HepG2 (cell line): ENCODE measurements around the gene COMMD4. TPM values are rescaled to one million over a fixed set of nuclear protein-coding genes. Genes with fewer than 3 reads are reported as not detected.

Source experiments
- CBX1 ChIP-seq: IDR thresholded peaks from one replicate; pipeline ENCODE4 v1.6.1; 2016; ENCODE audit warnings: antibody characterized with exemption, low read depth
- DPF2 ChIP-seq: sonication (generic); formaldehyde crosslinking; IDR thresholded peaks from 2 replicates; pipeline ENCODE4 v1.4.0; 2020; ENCODE audit warnings: mild to moderate bottlenecking, low read depth, missing genetic modification reagents, borderline replicate concordance
- IKZF1 ChIP-seq: fragments of 450-650 bp; IDR thresholded peaks from 2 replicates; pipeline ENCODE4 v1.7.1; 2016
- POLR2AphosphoS2 ChIP-seq: IDR thresholded peaks from 2 replicates; pipeline ENCODE4 v1.6.1; 2011; ENCODE audit warnings: low read depth, low read length, improper control_type of control experiment
- SALL2 ChIP-seq: sonication (generic); formaldehyde crosslinking; IDR thresholded peaks from 2 replicates; pipeline ENCODE4 v1.8.1; 2023; ENCODE audit warnings: mild to moderate bottlenecking, missing genetic modification reagents, inconsistent platforms
- ZNF138 ChIP-seq: sonication (generic); formaldehyde crosslinking; IDR thresholded peaks from 2 replicates; pipeline ENCODE4 v1.5.0; 2020; ENCODE audit warnings: mild to moderate bottlenecking, low read depth, missing genetic modification reagents
- ZNF33A ChIP-seq: sonication (generic); formaldehyde crosslinking; IDR thresholded peaks from 2 replicates; pipeline ENCODE4 v1.5.1; 2020; ENCODE audit warnings: missing genetic modification reagents, mild to moderate bottlenecking, moderate library complexity, borderline replicate concordance
- ZNF556 ChIP-seq: sonication (generic); formaldehyde crosslinking; IDR thresholded peaks from 2 replicates; pipeline ENCODE4 v1.4.0; 2020; ENCODE audit warnings: mild to moderate bottlenecking, missing genetic modification reagents, borderline replicate concordance
- ZNF570 ChIP-seq: sonication (generic); formaldehyde crosslinking; IDR thresholded peaks from 2 replicates; pipeline ENCODE4 v1.4.0; 2020; ENCODE audit warnings: mild to moderate bottlenecking, missing genetic modification reagents, borderline replicate concordance
- ZNF780A ChIP-seq: sonication (generic); formaldehyde crosslinking; IDR thresholded peaks from 2 replicates; pipeline ENCODE4 v1.8.0; 2022; ENCODE audit warnings: mild to moderate bottlenecking, missing genetic modification reagents, moderate library complexity
- polyA plus RNA-seq, 8 experiments: library from polyadenylated mRNA; depleted of rRNA in 3 of 8; stranded (reverse) in 7 of 8; unstranded in 1 of 8; fragments of >200 nt; fragmentation: Illumina TruSeq in 4 of 8; extraction: Trizol in 4 of 8; gene quantifications; 2 replicates each; pipeline versions ENCODE4 v1.2.1 to v1.2.3, GENCODE V29; 2011 to 2016; ENCODE audit warnings: low read depth in 4 of 8, missing spikeins in 1 of 8, mixed read lengths in 1 of 8; ENCODE audit not compliant: insufficient read depth in 1 of 8
- total RNA-seq, 5 experiments: library from RNA; depleted of rRNA; stranded (reverse); fragments of >200 nt; fragmentation: Illumina TruSeq; extraction: Trizol; gene quantifications; 2 replicates each; pipeline ENCODE4 v1.2.3, GENCODE V29; 2016; ENCODE audit warnings: low read depth in 1 of 5
- TF ChIP-seq, protein P1 (sequence below): sonication (generic); formaldehyde crosslinking; IDR thresholded peaks from 2 replicates; pipeline ENCODE4 v1.4.0; 2020; ENCODE audit warnings: missing genetic modification reagents
- TF ChIP-seq, protein P2 (sequence below): sonication (generic); formaldehyde crosslinking; IDR thresholded peaks from 2 replicates; pipeline ENCODE4 v1.4.0; 2020; ENCODE audit warnings: missing genetic modification reagents
- TF ChIP-seq, protein P3 (sequence below): sonication (generic); formaldehyde crosslinking; IDR thresholded peaks from 2 replicates; pipeline ENCODE4 v1.5.0; 2020; ENCODE audit warnings: missing genetic modification reagents
- TF ChIP-seq, protein P4 (sequence below): sonication (generic); formaldehyde crosslinking; IDR thresholded peaks from one replicate; pipeline ENCODE4 v1.5.1; 2020; ENCODE audit warnings: mild to moderate bottlenecking, missing genetic modification reagents; ENCODE audit errors: not compliant biosample characterization

The COMMD4 gene
- total and polyA plus RNA-seq, 2 of the 13 experiments (the other 11 are each of a cell fraction or from before 2014, with no cell fraction given), result 45.8 to 89.9 TPM

DNA sequence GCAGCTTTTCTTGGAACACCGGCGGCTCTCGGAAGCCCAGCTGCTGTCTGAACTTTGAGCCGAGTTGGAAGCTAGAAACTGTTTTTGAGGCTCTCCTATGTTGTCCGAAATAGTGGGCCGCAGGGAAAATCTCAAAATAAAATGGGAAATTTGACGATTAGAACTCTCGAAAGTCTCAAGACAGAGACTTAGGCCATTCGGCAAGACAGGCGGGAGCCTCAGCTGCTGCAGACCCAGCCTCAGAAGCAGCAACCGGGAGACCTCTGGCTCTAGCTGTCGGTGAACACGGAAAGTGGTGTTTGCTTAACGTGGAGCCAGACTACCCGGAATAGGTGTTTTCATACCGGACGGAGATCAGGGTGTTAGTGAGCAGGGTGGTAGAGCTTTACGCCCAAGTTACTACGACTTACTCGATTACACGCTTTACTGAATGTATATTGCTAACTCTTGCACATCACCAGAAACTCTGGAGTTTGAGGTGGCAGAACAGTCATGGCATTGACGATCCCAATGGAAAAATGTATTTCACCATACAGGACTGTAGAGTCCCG lies 32.9 kb downstream of the COMMD4 start (continued):
- TF ChIP-seq, protein P1, sequence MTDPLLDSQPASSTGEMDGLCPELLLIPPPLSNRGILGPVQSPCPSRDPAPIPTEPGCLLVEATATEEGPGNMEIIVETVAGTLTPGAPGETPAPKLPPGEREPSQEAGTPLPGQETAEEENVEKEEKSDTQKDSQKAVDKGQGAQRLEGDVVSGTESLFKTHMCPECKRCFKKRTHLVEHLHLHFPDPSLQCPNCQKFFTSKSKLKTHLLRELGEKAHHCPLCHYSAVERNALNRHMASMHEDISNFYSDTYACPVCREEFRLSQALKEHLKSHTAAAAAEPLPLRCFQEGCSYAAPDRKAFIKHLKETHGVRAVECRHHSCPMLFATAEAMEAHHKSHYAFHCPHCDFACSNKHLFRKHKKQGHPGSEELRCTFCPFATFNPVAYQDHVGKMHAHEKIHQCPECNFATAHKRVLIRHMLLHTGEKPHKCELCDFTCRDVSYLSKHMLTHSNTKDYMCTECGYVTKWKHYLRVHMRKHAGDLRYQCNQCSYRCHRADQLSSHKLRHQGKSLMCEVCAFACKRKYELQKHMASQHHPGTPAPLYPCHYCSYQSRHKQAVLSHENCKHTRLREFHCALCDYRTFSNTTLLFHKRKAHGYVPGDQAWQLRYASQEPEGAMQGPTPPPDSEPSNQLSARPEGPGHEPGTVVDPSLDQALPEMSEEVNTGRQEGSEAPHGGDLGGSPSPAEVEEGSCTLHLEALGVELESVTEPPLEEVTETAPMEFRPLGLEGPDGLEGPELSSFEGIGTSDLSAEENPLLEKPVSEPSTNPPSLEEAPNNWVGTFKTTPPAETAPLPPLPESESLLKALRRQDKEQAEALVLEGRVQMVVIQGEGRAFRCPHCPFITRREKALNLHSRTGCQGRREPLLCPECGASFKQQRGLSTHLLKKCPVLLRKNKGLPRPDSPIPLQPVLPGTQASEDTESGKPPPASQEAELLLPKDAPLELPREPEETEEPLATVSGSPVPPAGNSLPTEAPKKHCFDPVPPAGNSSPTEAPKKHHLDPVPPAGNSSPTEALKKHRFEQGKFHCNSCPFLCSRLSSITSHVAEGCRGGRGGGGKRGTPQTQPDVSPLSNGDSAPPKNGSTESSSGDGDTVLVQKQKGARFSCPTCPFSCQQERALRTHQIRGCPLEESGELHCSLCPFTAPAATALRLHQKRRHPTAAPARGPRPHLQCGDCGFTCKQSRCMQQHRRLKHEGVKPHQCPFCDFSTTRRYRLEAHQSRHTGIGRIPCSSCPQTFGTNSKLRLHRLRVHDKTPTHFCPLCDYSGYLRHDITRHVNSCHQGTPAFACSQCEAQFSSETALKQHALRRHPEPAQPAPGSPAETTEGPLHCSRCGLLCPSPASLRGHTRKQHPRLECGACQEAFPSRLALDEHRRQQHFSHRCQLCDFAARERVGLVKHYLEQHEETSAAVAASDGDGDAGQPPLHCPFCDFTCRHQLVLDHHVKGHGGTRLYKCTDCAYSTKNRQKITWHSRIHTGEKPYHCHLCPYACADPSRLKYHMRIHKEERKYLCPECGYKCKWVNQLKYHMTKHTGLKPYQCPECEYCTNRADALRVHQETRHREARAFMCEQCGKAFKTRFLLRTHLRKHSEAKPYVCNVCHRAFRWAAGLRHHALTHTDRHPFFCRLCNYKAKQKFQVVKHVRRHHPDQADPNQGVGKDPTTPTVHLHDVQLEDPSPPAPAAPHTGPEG (CRISPR knock-in tag), result no peak
- 0 out of 2 replicates have a peak, but pooled peaks have one; percentile 20 for TF ChIP-seq ZNF780A
- no peak for TF ChIP-seq IKZF1
- TF ChIP-seq, protein P2, sequence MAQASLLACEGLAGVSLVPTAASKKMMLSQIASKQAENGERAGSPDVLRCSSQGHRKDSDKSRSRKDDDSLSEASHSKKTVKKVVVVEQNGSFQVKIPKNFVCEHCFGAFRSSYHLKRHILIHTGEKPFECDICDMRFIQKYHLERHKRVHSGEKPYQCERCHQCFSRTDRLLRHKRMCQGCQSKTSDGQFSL (CRISPR knock-in tag), result no peak
- TF ChIP-seq CBX1, result no peak
- TF ChIP-seq ZNF33A (CRISPR knock-in tag), result no peak
- no peak for TF ChIP-seq ZNF138 (CRISPR knock-in tag)
- TF ChIP-seq POLR2AphosphoS2, result no peak
- no peak for TF ChIP-seq SALL2 (CRISPR knock-in tag)
- no peak for TF ChIP-seq ZNF570
- TF ChIP-seq, protein P3, sequence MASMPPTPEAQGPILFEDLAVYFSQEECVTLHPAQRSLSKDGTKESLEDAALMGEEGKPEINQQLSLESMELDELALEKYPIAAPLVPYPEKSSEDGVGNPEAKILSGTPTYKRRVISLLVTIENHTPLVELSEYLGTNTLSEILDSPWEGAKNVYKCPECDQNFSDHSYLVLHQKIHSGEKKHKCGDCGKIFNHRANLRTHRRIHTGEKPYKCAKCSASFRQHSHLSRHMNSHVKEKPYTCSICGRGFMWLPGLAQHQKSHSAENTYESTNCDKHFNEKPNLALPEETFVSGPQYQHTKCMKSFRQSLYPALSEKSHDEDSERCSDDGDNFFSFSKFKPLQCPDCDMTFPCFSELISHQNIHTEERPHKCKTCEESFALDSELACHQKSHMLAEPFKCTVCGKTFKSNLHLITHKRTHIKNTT (CRISPR knock-in tag), result no peak
- no peak; the same call in 1 of the 2 replicates for TF ChIP-seq ZNF556 (CRISPR knock-in tag)
- TF ChIP-seq, protein P4, sequence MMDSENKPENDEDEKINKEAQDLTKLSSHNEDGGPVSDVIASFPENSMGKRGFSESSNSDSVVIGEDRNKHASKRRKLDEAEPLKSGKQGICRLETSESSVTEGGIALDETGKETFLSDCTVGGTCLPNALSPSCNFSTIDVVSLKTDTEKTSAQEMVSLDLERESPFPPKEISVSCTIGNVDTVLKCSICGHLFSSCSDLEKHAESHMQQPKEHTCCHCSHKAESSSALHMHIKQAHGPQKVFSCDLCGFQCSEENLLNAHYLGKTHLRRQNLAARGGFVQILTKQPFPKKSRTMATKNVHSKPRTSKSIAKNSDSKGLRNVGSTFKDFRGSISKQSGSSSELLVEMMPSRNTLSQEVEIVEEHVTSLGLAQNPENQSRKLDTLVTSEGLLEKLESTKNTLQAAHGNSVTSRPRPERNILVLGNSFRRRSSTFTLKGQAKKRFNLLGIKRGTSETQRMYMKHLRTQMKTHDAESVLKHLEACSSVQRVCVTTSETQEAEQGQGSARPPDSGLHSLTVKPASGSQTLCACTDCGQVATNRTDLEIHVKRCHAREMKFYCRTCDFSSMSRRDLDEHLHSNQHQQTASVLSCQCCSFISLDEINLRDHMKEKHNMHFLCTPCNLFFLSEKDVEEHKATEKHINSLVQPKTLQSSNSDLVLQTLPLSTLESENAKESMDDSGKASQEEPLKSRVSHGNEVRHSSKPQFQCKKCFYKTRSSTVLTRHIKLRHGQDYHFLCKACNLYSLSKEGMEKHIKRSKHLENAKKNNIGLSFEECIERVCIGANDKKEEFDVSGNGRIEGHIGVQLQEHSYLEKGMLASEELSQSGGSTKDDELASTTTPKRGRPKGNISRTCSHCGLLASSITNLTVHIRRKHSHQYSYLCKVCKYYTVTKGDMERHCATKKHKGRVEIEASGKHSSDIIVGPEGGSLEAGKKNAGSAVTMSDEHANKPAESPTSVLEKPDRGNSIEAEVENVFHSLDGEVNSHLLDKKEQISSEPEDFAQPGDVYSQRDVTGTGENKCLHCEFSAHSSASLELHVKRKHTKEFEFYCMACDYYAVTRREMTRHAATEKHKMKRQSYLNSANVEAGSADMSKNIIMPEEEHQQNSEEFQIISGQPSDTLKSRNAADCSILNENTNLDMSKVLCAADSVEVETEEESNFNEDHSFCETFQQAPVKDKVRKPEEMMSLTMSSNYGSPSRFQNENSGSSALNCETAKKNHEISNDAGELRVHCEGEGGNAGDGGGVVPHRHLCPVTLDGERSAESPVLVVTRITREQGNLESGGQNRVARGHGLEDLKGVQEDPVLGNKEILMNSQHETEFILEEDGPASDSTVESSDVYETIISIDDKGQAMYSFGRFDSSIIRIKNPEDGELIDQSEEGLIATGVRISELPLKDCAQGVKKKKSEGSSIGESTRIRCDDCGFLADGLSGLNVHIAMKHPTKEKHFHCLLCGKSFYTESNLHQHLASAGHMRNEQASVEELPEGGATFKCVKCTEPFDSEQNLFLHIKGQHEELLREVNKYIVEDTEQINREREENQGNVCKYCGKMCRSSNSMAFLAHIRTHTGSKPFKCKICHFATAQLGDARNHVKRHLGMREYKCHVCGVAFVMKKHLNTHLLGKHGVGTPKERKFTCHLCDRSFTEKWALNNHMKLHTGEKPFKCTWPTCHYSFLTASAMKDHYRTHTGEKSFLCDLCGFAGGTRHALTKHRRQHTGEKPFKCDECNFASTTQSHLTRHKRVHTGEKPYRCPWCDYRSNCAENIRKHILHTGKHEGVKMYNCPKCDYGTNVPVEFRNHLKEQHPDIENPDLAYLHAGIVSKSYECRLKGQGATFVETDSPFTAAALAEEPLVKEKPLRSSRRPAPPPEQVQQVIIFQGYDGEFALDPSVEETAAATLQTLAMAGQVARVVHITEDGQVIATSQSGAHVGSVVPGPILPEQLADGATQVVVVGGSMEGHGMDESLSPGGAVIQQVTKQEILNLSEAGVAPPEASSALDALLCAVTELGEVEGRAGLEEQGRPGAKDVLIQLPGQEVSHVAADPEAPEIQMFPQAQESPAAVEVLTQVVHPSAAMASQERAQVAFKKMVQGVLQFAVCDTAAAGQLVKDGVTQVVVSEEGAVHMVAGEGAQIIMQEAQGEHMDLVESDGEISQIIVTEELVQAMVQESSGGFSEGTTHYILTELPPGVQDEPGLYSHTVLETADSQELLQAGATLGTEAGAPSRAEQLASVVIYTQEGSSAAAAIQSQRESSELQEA, result no peak
- TF ChIP-seq DPF2, result no peak; the same call in 1 of the 2 replicates
